ENCODE data around the gene CEP68.
"Not testable (repeated sequence)": the region's sequence is repeated elsewhere in the genome, so short reads cannot be mapped to it uniquely, and the experiment has no call there.

The CEP68 gene

GRCh38 chr2:65030476-65031332, 25.5 kb upstream of the CEP68 start:
- DNase-seq (ENCODE audit: low read depth, low spot score): no peak

DNA sequence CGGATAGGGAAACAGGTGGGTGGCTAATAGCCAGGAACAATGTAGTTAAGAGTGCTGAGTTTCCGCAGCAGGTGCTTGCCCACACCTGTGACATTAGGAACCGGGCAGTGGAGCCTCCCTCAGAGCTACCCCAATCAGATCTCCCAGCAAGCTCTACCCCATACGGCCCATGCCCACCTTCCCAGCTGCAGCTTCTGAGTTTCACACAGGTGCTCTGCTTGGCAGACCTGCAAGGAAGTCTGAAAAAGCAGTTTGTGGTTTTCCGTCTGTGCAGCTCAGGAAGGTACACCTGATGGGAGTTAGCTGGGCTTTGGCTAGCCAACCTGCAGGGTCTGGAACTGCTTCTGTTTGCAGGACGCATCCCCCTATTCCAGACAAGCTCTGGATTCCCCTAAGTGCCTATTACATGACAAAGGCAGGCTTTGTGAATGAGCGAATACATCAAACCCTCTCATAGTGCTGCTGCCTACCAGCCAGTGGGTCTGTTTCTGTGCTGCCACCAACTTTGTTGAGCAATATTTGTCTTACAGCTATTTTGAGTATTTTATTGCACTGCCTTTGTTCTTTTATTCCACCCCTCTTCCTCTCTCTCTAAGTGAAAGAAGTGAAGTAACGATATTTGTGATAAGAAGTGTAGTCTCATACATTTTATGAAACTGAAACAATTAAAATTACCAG, 24.7 kb upstream of the CEP68 start:
- no peak for DNase-seq (ENCODE audit: low read depth, low spot score)

- no peak for DNase-seq (ENCODE audit: low read depth, low spot score)
Observed at GRCh38 chr2:65032019-65032975, 23.9 kb upstream of the CEP68 start.

- no peak for DNase-seq (ENCODE audit: low read depth, low spot score)
Observed at GRCh38 chr2:65033178-65033577, 23.0 kb upstream of the CEP68 start.

GRCh38 chr2:65033667-65034066, 22.5 kb upstream of the CEP68 start:
- not testable (repeated sequence) for DNase-seq (ENCODE audit: low read depth, low spot score)

DNA sequence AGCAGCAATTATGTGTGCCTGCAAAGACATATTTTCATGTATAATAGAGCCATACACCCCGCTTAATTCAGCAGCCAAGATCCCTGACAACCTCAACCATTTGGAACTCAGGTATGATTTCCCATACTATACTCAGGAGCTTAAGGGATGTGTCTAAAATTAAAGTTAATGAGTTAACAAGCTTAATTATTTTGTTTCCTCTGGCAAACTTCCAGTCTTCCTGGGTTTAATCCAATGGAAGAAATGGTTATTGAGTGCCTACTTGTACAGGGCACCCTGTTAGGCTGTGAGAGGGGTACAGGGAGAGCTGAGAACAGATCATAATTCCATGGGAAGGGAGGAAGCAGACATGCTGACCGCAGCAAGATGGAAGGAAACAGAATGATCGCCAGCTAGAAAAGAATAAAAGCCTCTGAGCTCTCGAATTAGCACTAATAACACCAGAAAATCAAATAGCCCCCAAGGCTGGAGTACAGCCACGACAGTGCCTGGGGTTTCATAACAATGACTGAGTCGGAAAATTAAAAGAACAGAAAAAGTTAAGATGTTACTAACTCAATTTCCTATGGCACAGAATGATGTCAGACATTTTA, 20.8 kb upstream of the CEP68 start:
- no peak for DNase-seq (ENCODE audit: low read depth, low spot score)

GRCh38 chr2:65037178-65037577, 19.0 kb upstream of the CEP68 start:
- DNase-seq (ENCODE audit: low read depth, low spot score): no peak

DNA sequence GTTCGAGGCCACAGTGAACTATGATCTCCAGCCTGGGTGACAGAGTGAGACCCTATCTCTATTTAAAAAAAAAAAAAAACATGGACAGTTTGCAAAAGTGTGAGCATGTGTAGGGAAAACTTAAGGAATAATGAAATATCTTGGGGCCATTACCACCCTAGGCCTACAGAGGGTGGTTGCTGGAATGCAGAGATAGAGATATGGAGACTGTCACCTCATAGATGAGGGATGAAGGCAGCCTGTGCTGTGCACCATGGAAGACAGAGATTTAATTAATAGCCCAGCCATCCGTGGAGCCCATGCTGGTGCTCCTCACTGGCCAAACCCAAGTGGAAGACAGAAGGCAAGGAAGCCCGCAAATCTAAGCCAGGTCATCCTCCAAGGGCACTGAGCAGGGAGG, 16.6 kb upstream of the CEP68 start:
- DNase-seq (ENCODE audit: low read depth, low spot score): no peak

DNA sequence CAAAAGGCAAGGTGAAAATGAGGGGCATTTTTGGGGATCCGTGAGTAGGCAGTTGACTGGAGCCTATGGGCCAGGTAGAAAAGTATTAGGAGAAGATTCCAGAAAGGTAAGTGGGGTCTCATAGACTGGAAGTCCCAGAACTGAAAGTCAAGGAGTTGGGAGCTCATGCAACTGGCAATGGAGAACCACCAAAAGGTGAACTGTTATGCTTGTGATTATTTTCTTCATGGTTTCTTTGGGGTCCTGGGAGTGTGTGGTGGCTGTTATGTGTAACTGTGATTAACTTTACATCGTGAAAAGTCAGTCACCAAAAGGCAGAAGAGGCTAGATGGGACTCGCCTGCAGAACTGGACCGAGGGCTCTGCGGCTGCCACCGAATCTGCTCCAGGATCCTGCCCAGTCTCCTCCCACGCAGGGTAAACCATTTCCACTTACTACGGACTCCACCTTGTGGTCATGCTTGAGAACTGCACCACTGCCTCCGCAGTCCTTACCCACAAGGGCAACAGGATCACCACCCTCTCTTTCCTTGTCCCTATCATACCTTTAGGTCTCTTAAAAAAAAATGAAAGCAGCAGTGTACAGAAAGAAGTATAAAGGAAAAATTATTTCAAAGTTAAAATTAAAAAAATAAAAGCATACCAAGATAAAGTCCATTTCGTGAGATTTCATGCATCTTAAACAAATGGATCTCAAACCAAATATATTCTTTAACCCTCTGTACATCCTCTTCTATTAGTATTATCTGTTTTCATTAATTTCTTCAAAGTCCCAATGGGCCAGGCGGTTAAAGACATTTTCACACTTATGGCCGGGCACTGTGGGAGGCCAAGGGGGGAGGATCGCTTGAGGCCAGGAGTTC, 15.6 kb upstream of the CEP68 start:
- no peak for DNase-seq (ENCODE audit: low read depth, low spot score)

DNA sequence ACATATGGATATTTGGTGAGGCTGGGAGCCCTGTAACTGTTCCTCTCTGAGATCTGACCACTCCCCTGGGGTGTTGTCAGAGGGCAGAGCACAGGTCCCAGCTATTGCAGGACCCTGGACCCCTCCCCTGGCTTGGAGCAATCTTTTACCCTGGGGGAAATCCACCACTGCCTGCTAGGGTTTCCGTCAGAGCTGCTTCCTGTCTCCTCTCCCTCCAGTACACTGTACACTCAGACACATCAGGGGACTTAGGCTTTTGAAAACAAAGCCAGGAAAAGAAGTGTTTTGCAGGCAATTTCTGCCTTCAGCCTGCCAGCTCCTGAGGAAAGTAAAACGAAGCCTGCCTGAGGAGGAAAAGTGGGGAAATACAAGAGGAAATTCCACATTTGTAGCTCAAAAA, 13.2 kb upstream of the CEP68 start:
- DNase-seq (ENCODE audit: low read depth, low spot score): no peak

- no peak for DNase-seq (ENCODE audit: low read depth, low spot score)
Observed at GRCh38 chr2:65044097-65044735, 12.0 kb upstream of the CEP68 start.

DNA sequence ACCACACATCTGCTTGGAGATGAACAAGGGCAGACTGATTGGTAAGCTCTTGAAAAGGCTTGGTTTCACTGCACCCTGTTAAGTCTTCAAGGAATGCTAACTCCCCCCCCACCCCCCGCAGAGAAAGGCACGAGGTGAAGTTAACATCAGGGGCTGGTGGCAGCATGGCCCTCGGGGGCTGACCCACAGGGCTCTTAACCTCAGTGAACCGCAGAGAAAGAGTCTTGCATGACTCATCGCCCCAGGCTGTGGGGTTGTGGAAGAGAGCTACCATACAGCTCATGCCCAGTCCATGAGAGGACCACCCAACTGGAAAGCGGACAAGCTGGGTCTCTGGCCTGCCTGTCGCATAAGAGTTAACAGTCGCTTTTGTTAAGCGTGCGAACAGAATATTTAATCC, 10.6 kb upstream of the CEP68 start:
- no peak for DNase-seq (ENCODE audit: low read depth, low spot score)

GRCh38 chr2:65046633-65047407, 9.4 kb upstream of the CEP68 start:
- DNase-seq (ENCODE audit: low read depth, low spot score): no peak

GRCh38 chr2:65049010-65049639, 7.1 kb upstream of the CEP68 start:
- peak; percentile 74 for DNase-seq (ENCODE audit: low read depth, low spot score)

GRCh38 chr2:65050931-65051330, 5.3 kb upstream of the CEP68 start:
- DNase-seq (ENCODE audit: low read depth, low spot score): no peak

DNA sequence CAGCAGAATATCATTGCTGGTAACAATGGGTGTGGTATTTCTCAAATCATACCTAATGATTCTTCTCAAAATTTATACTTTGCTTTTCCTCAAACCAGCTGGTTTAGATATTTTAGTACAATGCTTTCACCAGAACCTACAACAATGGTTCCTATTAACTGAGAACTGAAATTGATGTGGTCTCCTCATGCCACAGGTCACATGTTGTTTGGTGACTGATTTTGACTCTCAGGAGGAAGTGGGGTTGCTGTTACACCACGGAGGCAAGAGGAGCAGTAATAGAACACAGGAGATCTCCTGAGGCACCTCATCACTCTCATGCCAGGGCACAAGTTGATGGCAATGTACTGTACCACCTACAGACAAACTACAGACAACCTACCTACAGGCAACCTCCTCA, 3.0 kb upstream of the CEP68 start:
- no peak for DNase-seq (ENCODE audit: low read depth, low spot score)

- DNase-seq (ENCODE audit: low read depth, low spot score): no peak
Observed at GRCh38 chr2:65054749-65055421, 1.3 kb upstream of the CEP68 start.

All from iPS DF 19.7 (cell line).